HepG2 (cell line): Measurements from ENCODE around the gene CAPN10. TPM values are rescaled to one million over a fixed set of nuclear protein-coding genes. Genes with fewer than 3 reads are reported as not detected.

ENCODE experiments used
- ATAC-seq: fragments of 200-7000 bp; cut with Tn5 transposase; 3 replicates; pipeline ENCODE4 v1.9.1; 2020; ENCODE audit warnings: mild to moderate bottlenecking, moderate library complexity
- BruUV-seq: library from RNA; stranded (reverse); fragments of 400-500 nt; replicated peaks from 2 replicates; lab custom pipeline; 2021; lab: Mats Ljungman, UMichigan
- CTCF ChIA-PET: fragments of 300-600 bp; formaldehyde crosslinking; extraction: SDS; loops from one replicate; lab custom pipeline; 2021; ENCODE audit warnings: low total read pairs, inconsistent platforms, low intra/inter-chr PET ratio; lab: Yijun Ruan, JAX
- POLR2A ChIA-PET: fragments of 350-600 bp; sonication (Branson Sonifier 250); formaldehyde crosslinking; loops from one replicate; lab custom pipeline; 2020; ENCODE audit warnings: antibody characterized with exemption, inconsistent platforms; lab: Yijun Ruan, JAX
- DNase-seq: peaks from one replicate; pipeline ENCODE4 v3.0.0-alpha.2; 2015; ENCODE audit warnings: low spot score
- FAIRE-seq: peaks from 3 replicates; lab custom pipeline; 2011; peaks lifted over from hg19 to GRCh38; lab: Jason Lieb, UNC
- H2AFZ ChIP-seq: one replicate; pipeline ENCODE4 v1.6.1; 2011; ENCODE audit warnings: low read length, inconsistent platforms
- H3K27ac ChIP-seq: fragments of 300-600 bp; 3 replicates; pipeline ENCODE4 v1.8.0; 2011; ENCODE audit warnings: mixed run types, mild to moderate bottlenecking, mixed read lengths, low read length, inconsistent platforms; ENCODE audit not compliant: insufficient read depth; ENCODE audit errors: extremely low read length
- H3K27me3 ChIP-seq, 2 experiments: fragments of 200-600 bp in 1 of 2; 2 replicates in 1 of 2; 3 replicates in 1 of 2; pipeline versions ENCODE4 v1.6.0 to v1.8.0; 2011; ENCODE audit warnings: low read length in 2 of 2, mild to moderate bottlenecking in 2 of 2, moderate library complexity in 2 of 2, inconsistent platforms in 1 of 2; ENCODE audit not compliant: insufficient read depth in 2 of 2, control insufficient read depth in 1 of 2
- H3K36me3 ChIP-seq, 2 experiments: fragments of 200-600 bp in 1 of 2; replicated peaks in 1 of 2; 2 replicates in 1 of 2; 3 replicates in 1 of 2; pipeline versions ENCODE4 v1.5.1 to v1.8.0; 2011; ENCODE audit warnings: low read length in 2 of 2, inconsistent platforms in 1 of 2; ENCODE audit not compliant: insufficient read depth in 2 of 2, control insufficient read depth in 1 of 2
- H3K4me1 ChIP-seq: 2 replicates; pipeline ENCODE4 v1.5.1; 2012; ENCODE audit warnings: low read length, inconsistent platforms; ENCODE audit not compliant: insufficient read depth
- H3K4me2 ChIP-seq: 2 replicates; pipeline ENCODE4 v1.6.0; 2011; ENCODE audit warnings: low read depth, low read length, inconsistent platforms
- H3K4me3 ChIP-seq, 3 experiments: fragments of 200-600 bp in 1 of 3; sonication (generic), shearing (Covaris generic) in 1 of 3; replicated peaks in 1 of 3; 2 replicates each; pipeline ENCODE4 v1.5.1; 2011 to 2016; ENCODE audit warnings: low read length in 3 of 3, inconsistent platforms in 2 of 3, low read depth in 2 of 3, mild to moderate bottlenecking in 2 of 3, control low read depth in 1 of 3, mixed read lengths in 1 of 3; ENCODE audit not compliant: insufficient read depth in 1 of 3
- H3K79me2 ChIP-seq: one replicate; pipeline ENCODE4 v1.6.1; 2011; ENCODE audit warnings: low read length, inconsistent platforms; ENCODE audit not compliant: insufficient read depth
- H3K9ac ChIP-seq: 2 replicates; pipeline ENCODE4 v1.6.0; 2011; ENCODE audit warnings: mild to moderate bottlenecking, low read depth, low read length, inconsistent platforms; ENCODE audit not compliant: insufficient read depth
- H3K9me3 ChIP-seq: 2 replicates; pipeline ENCODE4 v1.5.1; 2012; ENCODE audit warnings: mild to moderate bottlenecking, low read length
- H4K20me1 ChIP-seq: 2 replicates; pipeline ENCODE4 v1.6.0; 2011; ENCODE audit warnings: inconsistent platforms, mild to moderate bottlenecking, low read length, moderate library complexity; ENCODE audit not compliant: insufficient read depth
- AKAP8 ChIP-seq: sonication (generic); formaldehyde crosslinking; IDR thresholded peaks from 2 replicates; pipeline ENCODE4 v1.5.1; 2020; ENCODE audit warnings: mild to moderate bottlenecking, missing genetic modification reagents
- MED13 ChIP-seq: sonication (generic); formaldehyde crosslinking; IDR thresholded peaks from 2 replicates; pipeline ENCODE4 v1.5.0; 2020; ENCODE audit warnings: missing genetic modification reagents
- MEIS1 ChIP-seq: sonication (generic); formaldehyde crosslinking; IDR thresholded peaks from 2 replicates; pipeline ENCODE4 v1.9.0; 2021; ENCODE audit warnings: mild to moderate bottlenecking, missing genetic modification reagents, moderate library complexity, borderline replicate concordance
- MIXL1 ChIP-seq: IDR thresholded peaks from 2 replicates; pipeline ENCODE4 v1.6.1; 2016
- POLR2AphosphoS2 ChIP-seq: IDR thresholded peaks from 2 replicates; pipeline ENCODE4 v1.6.1; 2011; ENCODE audit warnings: low read depth, low read length, improper control_type of control experiment
- RELA ChIP-seq: sonication (generic); formaldehyde crosslinking; IDR thresholded peaks from 2 replicates; pipeline ENCODE4 v1.4.0; 2020; ENCODE audit warnings: missing genetic modification reagents
- SAP130 ChIP-seq: IDR thresholded peaks from 2 replicates; pipeline ENCODE4 v1.6.1; 2016; ENCODE audit warnings: low read depth
- SIN3B ChIP-seq: fragments of 150-350 bp; IDR thresholded peaks from 2 replicates; pipeline ENCODE4 v1.6.1; 2014; ENCODE audit warnings: low read length
- SRSF1 ChIP-seq: fragments of 200-400 bp; formaldehyde crosslinking; optimal IDR thresholded peaks from 2 replicates; pipeline ENCODE3; 2017; ENCODE audit warnings: mild to moderate bottlenecking, low read depth, low read length, moderate library complexity
- TAF15 ChIP-seq: fragments of 200-400 bp; formaldehyde crosslinking; IDR thresholded peaks from one replicate; pipeline ENCODE4 v1.6.1; 2018; ENCODE audit warnings: mild to moderate bottlenecking, low read depth, low read length; ENCODE audit not compliant: poor library complexity, severe bottlenecking
- ZFP41 ChIP-seq: sonication (generic); formaldehyde crosslinking; IDR thresholded peaks from 2 replicates; pipeline ENCODE4 v1.4.0; 2020; ENCODE audit warnings: mild to moderate bottlenecking, missing genetic modification reagents, borderline replicate concordance
- ZFYVE20 ChIP-seq: sonication (generic); formaldehyde crosslinking; IDR thresholded peaks from 2 replicates; pipeline ENCODE4 v1.8.0; 2023; ENCODE audit warnings: low read depth, mild to moderate bottlenecking, moderate library complexity, missing genetic modification reagents, borderline replicate concordance
- ZNF225 ChIP-seq: sonication (generic); formaldehyde crosslinking; IDR thresholded peaks from 2 replicates; pipeline ENCODE4 v1.4.0; 2020; ENCODE audit warnings: mild to moderate bottlenecking, missing genetic modification reagents
- WGBS: methylation state at CpG from one replicate; pipeline ENCODE4 v1.1.6; 2017; ENCODE audit warnings: low lambda C conversion rate; 5-methylcytosine and 5-hydroxymethylcytosine counted together
- in situ Hi-C: cut with HindIII; loops from 2 replicates; pipeline ENCODE4 v1.10.0; 2017; ENCODE audit warnings: low pct_unique_long_range_greater_than_20kb; ENCODE audit not compliant: extremely low pct_ligation_motif_present
- intact Hi-C: fragments of 100-400 bp; cut with micrococcal nuclease; formaldehyde crosslinking; loops from one replicate; pipeline ENCODE4 v1.10.0; 2022; ENCODE audit not compliant: unreplicated experiment
- polyA plus RNA-seq, 8 experiments: library from polyadenylated mRNA; depleted of rRNA in 3 of 8; stranded (reverse) in 7 of 8; unstranded in 1 of 8; fragments of >200 nt; fragmentation: Illumina TruSeq in 4 of 8; extraction: Trizol in 4 of 8; gene quantifications; 2 replicates each; pipeline versions ENCODE4 v1.2.1 to v1.2.3, GENCODE V29; 2011 to 2016; ENCODE audit warnings: low read depth in 4 of 8, missing spikeins in 1 of 8, mixed read lengths in 1 of 8; ENCODE audit not compliant: insufficient read depth in 1 of 8
- total RNA-seq, 5 experiments: library from RNA; depleted of rRNA; stranded (reverse); fragments of >200 nt; fragmentation: Illumina TruSeq; extraction: Trizol; gene quantifications; 2 replicates each; pipeline ENCODE4 v1.2.3, GENCODE V29; 2016; ENCODE audit warnings: low read depth in 1 of 5
- TF ChIP-seq, protein P1 (sequence below), 2 experiments: sonication (generic) in 1 of 2; formaldehyde crosslinking in 1 of 2; IDR thresholded peaks; 2 replicates each; pipeline versions ENCODE4 v1.4.0 to v1.6.1; 2018 to 2020; ENCODE audit warnings: missing genetic modification reagents in 2 of 2, borderline replicate concordance in 1 of 2, low read depth in 1 of 2, mild to moderate bottlenecking in 1 of 2, missing biosample characterization in 1 of 2
- TF ChIP-seq, protein P2 (sequence below): sonication (generic); formaldehyde crosslinking; IDR thresholded peaks from 2 replicates; pipeline ENCODE4 v1.8.1; 2023; ENCODE audit warnings: mild to moderate bottlenecking, missing genetic modification reagents, borderline replicate concordance
- TF ChIP-seq, protein P3 (sequence below): sonication (generic); formaldehyde crosslinking; IDR thresholded peaks from 2 replicates; pipeline ENCODE4 v1.5.0; 2020; ENCODE audit warnings: missing genetic modification reagents, mild to moderate bottlenecking, borderline replicate concordance

Gene CAPN10
- total and polyA plus RNA-seq, 2 of the 13 experiments (the other 11 are each of a cell fraction or from before 2014, with no cell fraction given), result 27.6 to 32.4 TPM

DNA sequence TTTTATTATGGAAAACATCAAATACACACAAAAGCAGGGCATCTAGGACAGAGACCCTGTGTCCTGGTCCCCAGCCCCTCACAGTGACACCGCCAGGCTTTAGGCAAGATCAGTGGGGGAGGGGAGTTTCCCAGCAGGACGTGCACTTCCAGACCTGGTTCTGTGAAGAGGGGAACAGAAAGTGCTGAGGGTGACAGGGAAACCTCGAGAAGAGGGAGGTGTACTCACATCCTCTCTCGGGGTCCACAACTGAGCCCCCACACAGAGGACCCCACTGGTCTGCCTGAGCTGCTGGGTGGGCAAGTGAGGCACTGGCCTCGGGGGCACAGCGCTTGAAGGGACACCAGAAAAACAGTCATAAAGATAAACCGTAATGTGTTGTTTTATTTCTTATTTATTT is 34.3 kb downstream of the CAPN10 start:
- Histone ChIP-seq H3K9me3 (peaks cover 21% of the 10 kb centered on the region), H4K20me1 (no peaks in the 10 kb centered on the region), H3K27ac (no peak overlapping the region), H3K79me2 (no peaks in the 10 kb centered on the region), H3K27me3 (no peaks in the 10 kb centered on the region; a peak in 1 of 5 replicates), H2AFZ (no peak overlapping the region), H3K36me3 (peaks cover 18 to 40% of the 10 kb centered on the region in 2 experiments), H3K9ac (no peak overlapping the region), H3K4me2 (no peak overlapping the region), H3K4me1 (peaks cover 14% of the 10 kb centered on the region), H3K4me3 (no peak overlapping the region)
- ATAC-seq, result no peak
- CTCF ChIA-PET, result no interaction called here
- BruUV-seq, result no TSS peak
- FAIRE-seq, result no peak
- in situ Hi-C loops (no loop called here), intact Hi-C loops (no loop called here)
- POLR2A ChIA-PET, result no interaction called here
- WGBS, result 76% methylated on average over 7 of the region's 7 CpGs
- no peak for DNase-seq
- no peak for TF ChIP-seq SAP130 (CRISPR knock-in tag)
- TF ChIP-seq MEIS1 (CRISPR knock-in tag), result no peak
- TF ChIP-seq ZFP41, result no peak
- no peak for TF ChIP-seq ZNF225 (CRISPR knock-in tag)
- TF ChIP-seq, protein P1, sequence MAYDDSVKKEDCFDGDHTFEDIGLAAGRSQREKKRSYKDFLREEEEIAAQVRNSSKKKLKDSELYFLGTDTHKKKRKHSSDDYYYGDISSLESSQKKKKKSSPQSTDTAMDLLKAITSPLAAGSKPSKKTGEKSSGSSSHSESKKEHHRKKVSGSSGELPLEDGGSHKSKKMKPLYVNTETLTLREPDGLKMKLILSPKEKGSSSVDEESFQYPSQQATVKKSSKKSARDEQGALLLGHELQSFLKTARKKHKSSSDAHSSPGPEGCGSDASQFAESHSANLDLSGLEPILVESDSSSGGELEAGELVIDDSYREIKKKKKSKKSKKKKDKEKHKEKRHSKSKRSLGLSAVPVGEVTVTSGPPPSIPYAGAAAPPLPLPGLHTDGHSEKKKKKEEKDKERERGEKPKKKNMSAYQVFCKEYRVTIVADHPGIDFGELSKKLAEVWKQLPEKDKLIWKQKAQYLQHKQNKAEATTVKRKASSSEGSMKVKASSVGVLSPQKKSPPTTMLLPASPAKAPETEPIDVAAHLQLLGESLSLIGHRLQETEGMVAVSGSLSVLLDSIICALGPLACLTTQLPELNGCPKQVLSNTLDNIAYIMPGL (CRISPR knock-in tag; IDR thresholded peaks at IDR 0.05; ENCODE audit: borderline replicate concordance in 1 of 2, low read depth in 1 of 2), result no peak
- TF ChIP-seq TAF15, result no peak
- no peak for TF ChIP-seq MED13 (CRISPR knock-in tag)
- TF ChIP-seq RELA (CRISPR knock-in tag), result no peak
- no peak for TF ChIP-seq AKAP8 (CRISPR knock-in tag)
- no peak for TF ChIP-seq SRSF1
- no peak for TF ChIP-seq POLR2AphosphoS2
- TF ChIP-seq, protein P2, sequence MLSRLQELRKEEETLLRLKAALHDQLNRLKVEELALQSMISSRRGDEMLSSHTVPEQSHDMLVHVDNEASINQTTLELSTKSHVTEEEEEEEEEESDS, result no peak
- TF ChIP-seq, protein P3, sequence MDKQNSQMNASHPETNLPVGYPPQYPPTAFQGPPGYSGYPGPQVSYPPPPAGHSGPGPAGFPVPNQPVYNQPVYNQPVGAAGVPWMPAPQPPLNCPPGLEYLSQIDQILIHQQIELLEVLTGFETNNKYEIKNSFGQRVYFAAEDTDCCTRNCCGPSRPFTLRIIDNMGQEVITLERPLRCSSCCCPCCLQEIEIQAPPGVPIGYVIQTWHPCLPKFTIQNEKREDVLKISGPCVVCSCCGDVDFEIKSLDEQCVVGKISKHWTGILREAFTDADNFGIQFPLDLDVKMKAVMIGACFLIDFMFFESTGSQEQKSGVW (CRISPR knock-in tag), result no peak
- no peak for TF ChIP-seq SIN3B
- TF ChIP-seq ZFYVE20 (CRISPR knock-in tag), result no peak
- no peak for TF ChIP-seq MIXL1 (CRISPR knock-in tag)
